Vagina (tissue), 2 donors: ENCODE results near the gene NSUN2. TPM values are rescaled to one million over a fixed set of nuclear protein-coding genes. Genes with fewer than 3 reads are reported as not detected.

Experiments used
- DNase-seq, 2 donors: peaks; one replicate each; pipeline ENCODE4 v3.0.0-alpha.2; 2017; ENCODE audit errors: extremely low spot score in 2 of 2
- H3K27ac ChIP-seq: fragments of 200-600 bp; sonication (generic); one replicate; pipeline ENCODE4 v1.5.1; 2019
- H3K27me3 ChIP-seq: fragments of 200-600 bp; sonication (generic); one replicate; pipeline ENCODE4 v1.5.1; 2019
- H3K36me3 ChIP-seq, 2 donors: fragments of 200-600 bp; sonication (generic); one replicate each; pipeline ENCODE4 v1.5.1; 2017 to 2019
- H3K4me1 ChIP-seq: fragments of 200-600 bp; sonication (generic); one replicate; pipeline ENCODE4 v1.5.1; 2019
- H3K4me3 ChIP-seq, 2 donors: fragments of 200-600 bp; sonication (generic); 1 replicate in 1 of 2; 2 replicates in 1 of 2; pipeline ENCODE4 v1.5.1; 2016 to 2019
- H3K9me3 ChIP-seq: fragments of 200-600 bp; sonication (generic); one replicate; pipeline ENCODE4 v1.5.1; 2019
- CTCF ChIP-seq, 3 experiments: fragments of 450-650 bp in 2 of 3; fragments of 200-600 bp in 1 of 3; sonication (generic) in 1 of 3; IDR thresholded peaks; one replicate each; pipeline ENCODE4 v1.5.1; 2017 to 2019; ENCODE audit warnings: antibody characterized with exemption in 3 of 3, mild to moderate bottlenecking in 2 of 3, moderate library complexity in 2 of 3
- POLR2A ChIP-seq, 2 donors: fragments of 450-650 bp; IDR thresholded peaks; one replicate each; pipeline ENCODE4 v1.6.1; 2017; ENCODE audit warnings: antibody characterized with exemption in 2 of 2, mild to moderate bottlenecking in 2 of 2, moderate library complexity in 2 of 2
- POLR2AphosphoS5 ChIP-seq, 2 donors: sonication (generic); formaldehyde crosslinking; IDR thresholded peaks; one replicate each; pipeline ENCODE4 v1.9.0; 2017; ENCODE audit warnings: antibody characterized with exemption in 2 of 2, mild to moderate bottlenecking in 2 of 2, low read depth in 1 of 2; ENCODE audit not compliant: insufficient read depth in 1 of 2
- intact Hi-C: fragments of 100-400 bp; cut with DNase I; formaldehyde crosslinking; loops from one replicate; pipeline ENCODE4 v1.15.1; 2023
- total RNA-seq: library from RNA; depleted of rRNA; stranded (reverse); fragments of >200 nt; gene quantifications from one replicate; pipeline ENCODE4 v1.2.3, GENCODE V29; 2016

Gene NSUN2
- total RNA-seq, 1 donor from 2014 or later, result 43.2 TPM

- intact Hi-C loops, result loop anchor here (5.0 kb wide), 1 partner anchor 1085 kb away; no protein-coding TSS in a partner anchor
- no peak overlapping the region for H3K27ac ChIP-seq
Measured at GRCh38 chr5:6582507-6583048, 50.3 kb downstream of the NSUN2 start.

GRCh38 chr5:6581559-6582426 lies 51.1 kb downstream of the NSUN2 start:
- Histone ChIP-seq H3K9me3 (no peaks in the 10 kb centered on the region), H3K36me3 (no peaks in the 10 kb centered on the region), H3K27ac (no peak overlapping the region), H3K4me3 (no peak overlapping the region), H3K27me3 (no peaks in the 10 kb centered on the region), H3K4me1 (peaks cover 15% of the 10 kb centered on the region)
- intact Hi-C loops, result loop anchor here (5.0 kb wide), 1 partner anchor 1084 kb away; no protein-coding TSS in a partner anchor
- peak in 1 of 2 donors; percentile 42 for DNase-seq
- TF ChIP-seq POLR2AphosphoS5 (IDR thresholded peaks at IDR 0.05; ENCODE audit: insufficient read depth in 1 of 2, low read depth in 1 of 2), result no peak
- TF ChIP-seq POLR2A (IDR thresholded peaks at IDR 0.05), result no peak
- TF ChIP-seq CTCF (IDR thresholded peaks at IDR 0.05), result no peak

More at GRCh38 chr5:6582507-6583048, 50.3 kb downstream of the NSUN2 start:
- H3K4me3 ChIP-seq, result peak overlapping the region; percentile 40 to 56
- peaks cover 15% of the 10 kb centered on the region for H3K4me1 ChIP-seq
- no peaks in the 10 kb centered on the region for H3K9me3 ChIP-seq
- DNase-seq, result peak; percentile 72 to 76
- no peaks in the 10 kb centered on the region for H3K27me3 ChIP-seq
- TF ChIP-seq POLR2A (IDR thresholded peaks at IDR 0.05), result no peak
- TF ChIP-seq POLR2AphosphoS5 (IDR thresholded peaks at IDR 0.05; ENCODE audit: insufficient read depth in 1 of 2, low read depth in 1 of 2), result no peak
- TF ChIP-seq CTCF (IDR thresholded peaks at IDR 0.05), result no peak
- H3K36me3 ChIP-seq, result no peaks in the 10 kb centered on the region

GRCh38 chr5:6581090-6581489 lies 51.8 kb downstream of the NSUN2 start:
- intact Hi-C loops, result loop anchor here (5.0 kb wide), 1 partner anchor 1084 kb away; no protein-coding TSS in a partner anchor
- no peaks in the 10 kb centered on the region for H3K36me3 ChIP-seq
- no peak overlapping the region for H3K27ac ChIP-seq
- no peaks in the 10 kb centered on the region for H3K9me3 ChIP-seq
- no peaks in the 10 kb centered on the region for H3K27me3 ChIP-seq
- no peak for TF ChIP-seq POLR2A (IDR thresholded peaks at IDR 0.05)
- no peak for TF ChIP-seq POLR2AphosphoS5 (IDR thresholded peaks at IDR 0.05; ENCODE audit: insufficient read depth in 1 of 2, low read depth in 1 of 2)
- no peak for TF ChIP-seq CTCF (IDR thresholded peaks at IDR 0.05)
- H3K4me1 ChIP-seq, result peaks cover 15% of the 10 kb centered on the region
- peak in 1 of 2 donors; percentile 52 for DNase-seq
- no peak overlapping the region for H3K4me3 ChIP-seq

GRCh38 chr5:6579535-6579934 lies 53.3 kb downstream of the NSUN2 start:
- no peaks in the 10 kb centered on the region for H3K27me3 ChIP-seq
- DNase-seq, result peak in 1 of 2 donors; percentile 52
- H3K36me3 ChIP-seq, result no peaks in the 10 kb centered on the region
- H3K4me1 ChIP-seq, result peaks cover 15% of the 10 kb centered on the region
- no peaks in the 10 kb centered on the region for H3K9me3 ChIP-seq
- intact Hi-C loops, result no loop called here
- no peak overlapping the region for H3K27ac ChIP-seq
- TF ChIP-seq POLR2A (IDR thresholded peaks at IDR 0.05) (no peak), POLR2AphosphoS5 (IDR thresholded peaks at IDR 0.05; ENCODE audit: insufficient read depth in 1 of 2, low read depth in 1 of 2) (no peak), CTCF (IDR thresholded peaks at IDR 0.05) (no peak)
- H3K4me3 ChIP-seq, result no peak overlapping the region
